ENCODE measurements around the gene NEK7. TPM values are rescaled to one million over a fixed set of nuclear protein-coding genes. Genes with fewer than 3 reads are reported as not detected.

The NEK7 gene
- total RNA-seq, 2 donors from 2014 or later: 24.2 to 26.8 TPM

DNA sequence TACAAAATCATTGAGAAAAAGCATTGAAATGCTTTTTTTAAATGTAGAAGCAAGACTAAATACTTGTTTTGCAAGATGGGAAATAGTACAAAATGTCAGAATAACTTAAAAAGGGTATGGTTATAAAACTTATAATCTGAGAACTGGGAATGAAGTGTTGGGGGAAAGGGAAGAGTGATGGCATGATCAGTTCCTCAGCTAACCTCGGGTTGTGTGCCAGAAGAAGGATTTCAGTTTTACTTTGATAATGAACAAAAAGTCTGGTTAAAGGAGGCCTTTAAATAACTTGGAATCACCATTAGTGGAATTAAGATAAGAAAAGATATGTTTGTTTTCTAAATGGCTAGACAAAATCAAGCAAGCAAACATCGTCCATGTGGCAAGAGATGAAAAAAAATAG lies 20.7 kb downstream of the NEK7 start:
- Histone ChIP-seq H3K27me3 (ENCODE audit: control insufficient read depth, insufficient read depth, low read length, poor library complexity, severe bottlenecking) (no peaks in the 10 kb centered on the region), H3K9me3 (ENCODE audit: control insufficient read depth, low read length) (no peaks in the 10 kb centered on the region), H3K27ac (ENCODE audit: low read depth, low read length) (no peak overlapping the region), H3K36me3 (ENCODE audit: control insufficient read depth, insufficient read depth, low read length) (no peaks in the 10 kb centered on the region), H3K4me1 (ENCODE audit: control insufficient read depth, insufficient read depth, low read length) (peaks cover 13% of the 10 kb centered on the region), H3K9ac (ENCODE audit: extremely low read depth, low read length, poor library complexity, severe bottlenecking) (no peak overlapping the region), H3K4me3 (ENCODE audit: low read length) (no peak overlapping the region)
- TF ChIP-seq, protein P1, sequence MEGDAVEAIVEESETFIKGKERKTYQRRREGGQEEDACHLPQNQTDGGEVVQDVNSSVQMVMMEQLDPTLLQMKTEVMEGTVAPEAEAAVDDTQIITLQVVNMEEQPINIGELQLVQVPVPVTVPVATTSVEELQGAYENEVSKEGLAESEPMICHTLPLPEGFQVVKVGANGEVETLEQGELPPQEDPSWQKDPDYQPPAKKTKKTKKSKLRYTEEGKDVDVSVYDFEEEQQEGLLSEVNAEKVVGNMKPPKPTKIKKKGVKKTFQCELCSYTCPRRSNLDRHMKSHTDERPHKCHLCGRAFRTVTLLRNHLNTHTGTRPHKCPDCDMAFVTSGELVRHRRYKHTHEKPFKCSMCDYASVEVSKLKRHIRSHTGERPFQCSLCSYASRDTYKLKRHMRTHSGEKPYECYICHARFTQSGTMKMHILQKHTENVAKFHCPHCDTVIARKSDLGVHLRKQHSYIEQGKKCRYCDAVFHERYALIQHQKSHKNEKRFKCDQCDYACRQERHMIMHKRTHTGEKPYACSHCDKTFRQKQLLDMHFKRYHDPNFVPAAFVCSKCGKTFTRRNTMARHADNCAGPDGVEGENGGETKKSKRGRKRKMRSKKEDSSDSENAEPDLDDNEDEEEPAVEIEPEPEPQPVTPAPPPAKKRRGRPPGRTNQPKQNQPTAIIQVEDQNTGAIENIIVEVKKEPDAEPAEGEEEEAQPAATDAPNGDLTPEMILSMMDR (conservative IDR thresholded peaks at IDR 0.05): no peak
- H3K36me3 Mint-ChIP-seq (ENCODE audit: low read depth): no peaks in the 10 kb centered on the region
- H3K27ac Mint-ChIP-seq: no peak overlapping the region
- DNase-seq: no peak
- WGBS, 2 experiments (ENCODE audit: insufficient coverage in 1 of 2, insufficient read length in 1 of 2): 75 to 80% methylated on average over 1 to 2 of the region's 2 CpGs
- peaks cover 44% of the 10 kb centered on the region for H3K4me1 Mint-ChIP-seq
- H3K9me3 Mint-ChIP-seq: no peaks in the 10 kb centered on the region
- no peaks in the 10 kb centered on the region for H3K27me3 Mint-ChIP-seq (ENCODE audit: insufficient read depth)
- no peak overlapping the region for H3K4me3 Mint-ChIP-seq

DNA sequence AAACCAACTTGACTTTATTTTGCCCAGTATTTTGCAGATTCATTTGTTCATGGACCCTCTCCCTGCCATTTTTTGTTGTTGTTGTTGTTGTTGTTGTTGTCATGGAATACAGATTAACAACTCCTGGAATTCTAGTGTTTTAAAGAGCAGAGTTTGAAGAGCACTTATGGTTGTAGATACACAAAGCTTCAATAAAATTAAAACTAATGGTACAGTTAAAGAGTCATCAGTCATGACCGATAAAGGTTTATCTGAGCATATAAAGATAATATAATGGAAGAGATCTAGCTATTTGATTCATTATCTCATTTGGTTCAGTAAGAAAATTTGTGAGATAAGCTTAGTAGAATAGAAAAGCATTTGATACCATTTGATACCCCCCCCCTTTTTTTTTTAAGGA lies 21.8 kb downstream of the NEK7 start:
- Mint-ChIP-seq H3K27ac (no peak overlapping the region), H3K4me1 (peaks cover 44% of the 10 kb centered on the region), H3K36me3 (ENCODE audit: low read depth) (no peaks in the 10 kb centered on the region), H3K9me3 (no peaks in the 10 kb centered on the region), H3K27me3 (ENCODE audit: insufficient read depth) (no peaks in the 10 kb centered on the region), H3K4me3 (no peak overlapping the region)
- H3K9ac ChIP-seq (ENCODE audit: extremely low read depth, low read length, poor library complexity, severe bottlenecking): no peak overlapping the region
- no peaks in the 10 kb centered on the region for H3K9me3 ChIP-seq (ENCODE audit: control insufficient read depth, low read length)
- DNase-seq: no peak
- no peaks in the 10 kb centered on the region for H3K27me3 ChIP-seq (ENCODE audit: control insufficient read depth, insufficient read depth, low read length, poor library complexity, severe bottlenecking)
- H3K27ac ChIP-seq (ENCODE audit: low read depth, low read length): no peak overlapping the region
- TF ChIP-seq, protein P1 (conservative IDR thresholded peaks at IDR 0.05): no peak
- peaks cover 13% of the 10 kb centered on the region for H3K4me1 ChIP-seq (ENCODE audit: control insufficient read depth, insufficient read depth, low read length)
- no peaks in the 10 kb centered on the region for H3K36me3 ChIP-seq (ENCODE audit: control insufficient read depth, insufficient read depth, low read length)
- H3K4me3 ChIP-seq (ENCODE audit: low read length): no peak overlapping the region
- 100% methylated on average over 1 of the region's 1 CpG for WGBS, 2 experiments (ENCODE audit: insufficient coverage in 1 of 2, insufficient read length in 1 of 2)

DNA sequence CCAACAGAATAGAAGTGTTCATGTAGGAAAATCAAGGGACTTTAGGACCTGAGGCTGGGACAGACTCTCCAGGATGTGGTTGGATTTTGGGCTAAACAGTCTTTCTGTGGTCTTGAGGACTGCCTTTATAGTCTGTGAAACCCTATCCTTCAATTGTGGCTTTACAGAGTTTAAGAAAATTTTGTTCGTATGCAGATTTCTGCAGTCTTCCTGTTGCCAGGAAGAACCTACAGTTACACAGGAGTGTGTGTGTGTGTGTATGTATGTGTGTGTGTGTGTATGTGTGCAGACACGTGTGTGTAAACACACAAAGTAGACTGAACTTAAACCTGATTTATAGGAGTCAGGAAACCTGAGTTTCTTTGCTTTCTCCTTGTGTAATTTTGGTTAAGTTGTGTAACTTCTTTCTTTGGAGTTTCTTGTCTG lies 22.8 kb downstream of the NEK7 start:
- H3K27me3 Mint-ChIP-seq (ENCODE audit: insufficient read depth): no peaks in the 10 kb centered on the region
- H3K9me3 ChIP-seq (ENCODE audit: control insufficient read depth, low read length): no peaks in the 10 kb centered on the region
- H3K4me1 Mint-ChIP-seq: peaks cover 39% of the 10 kb centered on the region
- H3K4me1 ChIP-seq (ENCODE audit: control insufficient read depth, insufficient read depth, low read length): peaks cover 13% of the 10 kb centered on the region
- H3K9me3 Mint-ChIP-seq: no peaks in the 10 kb centered on the region
- 74% methylated on average over 2 of the region's 2 CpGs; no CpG with 5 or more reads in 1 of the 2 experiments for WGBS, 2 experiments (ENCODE audit: insufficient coverage in 1 of 2, insufficient read length in 1 of 2)
- H3K27me3 ChIP-seq (ENCODE audit: control insufficient read depth, insufficient read depth, low read length, poor library complexity, severe bottlenecking): no peaks in the 10 kb centered on the region
- TF ChIP-seq, protein P1 (conservative IDR thresholded peaks at IDR 0.05): no peak
- peak overlapping the region; percentile 29 for H3K27ac Mint-ChIP-seq
- H3K36me3 ChIP-seq (ENCODE audit: control insufficient read depth, insufficient read depth, low read length): no peaks in the 10 kb centered on the region
- no peaks in the 10 kb centered on the region for H3K36me3 Mint-ChIP-seq (ENCODE audit: low read depth)
- H3K9ac ChIP-seq (ENCODE audit: extremely low read depth, low read length, poor library complexity, severe bottlenecking): no peak overlapping the region
- no peak overlapping the region for H3K4me3 Mint-ChIP-seq
- H3K4me3 ChIP-seq (ENCODE audit: low read length): no peak overlapping the region
- H3K27ac ChIP-seq (ENCODE audit: low read depth, low read length): no peak overlapping the region
- DNase-seq: no peak

All from endodermal cell (in vitro differentiated cells).